HG03439 (cell line): ENCODE data around the gene AGPAT3.

ENCODE experiments used
- ATAC-seq: cut with Tn5 transposase; IDR thresholded peaks from one replicate; pipeline ENCODE4 v1.9.1; 2021; ENCODE audit warnings: mild to moderate bottlenecking, moderate library complexity; ENCODE audit not compliant: unreplicated experiment

AGPAT3 gene

GRCh38 chr21:43861706-43862105 is 3.3 kb upstream of the AGPAT3 start:
- ATAC-seq: no peak

- ATAC-seq: no peak
Observed at GRCh38 chr21:43864313-43864961, 586 bp upstream of the AGPAT3 start.

- no peak for ATAC-seq
Observed at GRCh38 chr21:43865540-43866259, 677 bp downstream of the AGPAT3 start.

GRCh38 chr21:43866260-43866629 is 1.2 kb downstream of the AGPAT3 start:
- ATAC-seq: no peak

- no peak for ATAC-seq
Observed at GRCh38 chr21:43866659-43867331, 1.8 kb downstream of the AGPAT3 start.

- no peak for ATAC-seq
Observed at GRCh38 chr21:43867332-43867703, 2.3 kb downstream of the AGPAT3 start.

- no peak for ATAC-seq
Observed at GRCh38 chr21:43867948-43868347, 2.9 kb downstream of the AGPAT3 start.

GRCh38 chr21:43868461-43868860 is 3.4 kb downstream of the AGPAT3 start:
- no peak for ATAC-seq

GRCh38 chr21:43869486-43870325 is 4.7 kb downstream of the AGPAT3 start:
- no peak for ATAC-seq

- ATAC-seq: no peak
Observed at GRCh38 chr21:43871487-43871886, 6.5 kb downstream of the AGPAT3 start.

GRCh38 chr21:43872531-43873197 is 7.6 kb downstream of the AGPAT3 start:
- ATAC-seq: no peak

- ATAC-seq: no peak
Observed at GRCh38 chr21:43873673-43874072, 8.7 kb downstream of the AGPAT3 start.

GRCh38 chr21:43874085-43874805 is 9.2 kb downstream of the AGPAT3 start:
- ATAC-seq: no peak

- no peak for ATAC-seq
Observed at GRCh38 chr21:43876605-43877004, 11.6 kb downstream of the AGPAT3 start.

GRCh38 chr21:43877936-43878575 is 13.0 kb downstream of the AGPAT3 start:
- no peak for ATAC-seq

- ATAC-seq: no peak
Observed at GRCh38 chr21:43879348-43880110, 14.5 kb downstream of the AGPAT3 start.

- no peak for ATAC-seq
Observed at GRCh38 chr21:43880111-43880985, 15.3 kb downstream of the AGPAT3 start.

- no peak for ATAC-seq
Observed at GRCh38 chr21:43881283-43881682, 16.3 kb downstream of the AGPAT3 start.
